ENCODE results near the gene CATSPER3. TPM values are rescaled to one million over a fixed set of nuclear protein-coding genes. Genes with fewer than 3 reads are reported as not detected.

Gene CATSPER3
- total RNA-seq, result 0.61 TPM
- long read RNA-seq, partial matches to known transcripts, result 0 of 1 reads
- long read RNA-seq, other reads (novel, unspliced or antisense), result 1 of 1 reads

GRCh38 chr5:134967607-134968006 lies at the start of gene CATSPER3:
Gene CATSPER3, plus strand, starts transcription at chr5:134967907. Its CDS starts 85 bp downstream, at chr5:134967992.
- DNase-seq (ENCODE audit: low spot score), result no peak

- DNase-seq (ENCODE audit: low spot score), result no peak
Observed at GRCh38 chr5:134918861-134919260, 48.8 kb upstream of the CATSPER3 start.

- no peak for DNase-seq (ENCODE audit: low spot score)
Observed at GRCh38 chr5:134920848-134921575, 46.7 kb upstream of the CATSPER3 start.

GRCh38 chr5:134932508-134932907 lies 35.2 kb upstream of the CATSPER3 start:
- no peak for DNase-seq (ENCODE audit: low spot score)

- DNase-seq (ENCODE audit: low spot score), result no peak
Observed at GRCh38 chr5:134934202-134934601, 33.5 kb upstream of the CATSPER3 start.

GRCh38 chr5:134935711-134936602 lies 31.8 kb upstream of the CATSPER3 start:
- DNase-seq (ENCODE audit: low spot score), result no peak

GRCh38 chr5:134937526-134937925 lies 30.2 kb upstream of the CATSPER3 start:
- no peak for DNase-seq (ENCODE audit: low spot score)

GRCh38 chr5:134938030-134938429 lies 29.7 kb upstream of the CATSPER3 start:
- DNase-seq (ENCODE audit: low spot score), result no peak

- DNase-seq (ENCODE audit: low spot score), result no peak
Observed at GRCh38 chr5:134939500-134939899, 28.2 kb upstream of the CATSPER3 start.

- no peak for DNase-seq (ENCODE audit: low spot score)
Observed at GRCh38 chr5:134943547-134943946, 24.2 kb upstream of the CATSPER3 start.

- DNase-seq (ENCODE audit: low spot score), result no peak
Observed at GRCh38 chr5:134944630-134945029, 23.1 kb upstream of the CATSPER3 start.

- no peak for DNase-seq (ENCODE audit: low spot score)
Observed at GRCh38 chr5:134945041-134945440, 22.7 kb upstream of the CATSPER3 start.

GRCh38 chr5:134948911-134949310 lies 18.8 kb upstream of the CATSPER3 start:
- no peak for DNase-seq (ENCODE audit: low spot score)

- no peak for DNase-seq (ENCODE audit: low spot score)
Observed at GRCh38 chr5:134949316-134949715, 18.4 kb upstream of the CATSPER3 start.

- no peak for DNase-seq (ENCODE audit: low spot score)
Observed at GRCh38 chr5:134957920-134958608, 9.6 kb upstream of the CATSPER3 start.

- DNase-seq (ENCODE audit: low spot score), result no peak
Observed at GRCh38 chr5:134958755-134959154, 9.0 kb upstream of the CATSPER3 start.

- no peak for DNase-seq (ENCODE audit: low spot score)
Observed at GRCh38 chr5:134963098-134963497, 4.6 kb upstream of the CATSPER3 start.

GRCh38 chr5:134964359-134965270 lies 3.1 kb upstream of the CATSPER3 start:
- DNase-seq (ENCODE audit: low spot score), result no peak

- DNase-seq (ENCODE audit: low spot score), result no peak
Observed at GRCh38 chr5:134965271-134965825, 2.4 kb upstream of the CATSPER3 start.

- no peak for DNase-seq (ENCODE audit: low spot score)
Observed at GRCh38 chr5:134968055-134968454, 348 bp downstream of the CATSPER3 start.
